Kidney (tissue), 14 donors: Measurements from ENCODE around the gene C1orf21. TPM values are rescaled to one million over a fixed set of nuclear protein-coding genes. Genes with fewer than 3 reads are reported as not detected.

Experiments
- DNase-seq, 5 donors: peaks; one replicate each; pipeline ENCODE4 v3.0.0-alpha.2; 2013 to 2020
- FAIRE-seq: peaks from 2 replicates; lab custom pipeline; 2012; peaks lifted over from hg19 to GRCh38; lab: Jason Lieb, UNC
- H3K27ac ChIP-seq, 2 donors: one replicate each; pipeline ENCODE4 v1.7.0; 2013; ENCODE audit warnings: low read depth in 2 of 2, low read length in 2 of 2, inconsistent platforms in 1 of 2
- H3K27me3 ChIP-seq: one replicate; pipeline ENCODE4 v1.7.1; 2013; ENCODE audit warnings: low read length, inconsistent platforms; ENCODE audit not compliant: control insufficient read depth, insufficient read depth
- H3K36me3 ChIP-seq, 3 donors: one replicate each; pipeline versions ENCODE4 v1.7.0 to v1.7.1; 2013; ENCODE audit warnings: low read length in 3 of 3, control low read depth in 1 of 3, inconsistent platforms in 1 of 3; ENCODE audit not compliant: insufficient read depth in 3 of 3, control insufficient read depth in 2 of 3
- H3K4me1 ChIP-seq, 3 donors: one replicate each; pipeline versions ENCODE4 v1.7.0 to v1.7.1; 2013; ENCODE audit warnings: low read length in 3 of 3, inconsistent platforms in 1 of 3, low read depth in 1 of 3; ENCODE audit not compliant: control insufficient read depth in 2 of 3, insufficient read depth in 2 of 3
- H3K4me3 ChIP-seq, 3 donors: one replicate each; pipeline versions ENCODE4 v1.7.0 to v1.8.1; 2013; ENCODE audit warnings: low read length in 3 of 3, control low read depth in 1 of 3, inconsistent platforms in 1 of 3
- H3K9ac ChIP-seq, 3 donors: one replicate each; pipeline versions ENCODE4 v1.7.0 to v1.7.1; 2013; ENCODE audit warnings: low read length in 3 of 3, control low read depth in 1 of 3, inconsistent platforms in 1 of 3
- H3K9me3 ChIP-seq, 3 donors: one replicate each; pipeline versions ENCODE4 v1.7.0 to v1.7.1; 2013; ENCODE audit warnings: low read length in 3 of 3, control low read depth in 1 of 3, inconsistent platforms in 1 of 3; ENCODE audit not compliant: control insufficient read depth in 2 of 3, insufficient read depth in 1 of 3
- intact Hi-C: fragments of 100-400 bp; cut with DNase I; formaldehyde crosslinking; loops from one replicate; pipeline ENCODE4 v1.11.1; 2022
- polyA plus RNA-seq: library from polyadenylated mRNA; stranded (reverse); fragments of 350-450 nt; fragmentation: Illumina TruSeq; extraction: RNeasy Lipid Tissue Mini Kit (QIAGEN cat#74804); gene quantifications from one replicate; pipeline ENCODE4 v1.2.3, GENCODE V29; 2014; ENCODE audit warnings: low read depth, low replicate concordance; ENCODE audit not compliant: insufficient read depth
- total RNA-seq: library from RNA; stranded (reverse); fragmentation: NEBNext Ultra II Directional; extraction: Animal tissue kit (Norgen Biotek cat#: 25700); gene quantifications from one replicate; pipeline ENCODE4 v1.2.1, GENCODE V29; 2021
- TF ChIP-seq, protein P1 (sequence below): IDR thresholded peaks from 3 replicates; pipeline ENCODE4 v1.5.1; 2012; ENCODE audit warnings: mild to moderate bottlenecking, moderate library complexity, borderline replicate concordance; ENCODE audit not compliant: insufficient read depth; ENCODE audit errors: extremely low read depth
- donor health status: control.
- donor health status: control.
- donor health status: control.
- donor health status: control.
- donor health status: control.
- donor health status: DM: yes; HTN: yes; CAD: no.
- donor health status: Normal renal cell carcinoma (clear cell type).

C1orf21 gene
- total and polyA plus RNA-seq, 2 donors from 2014 or later, result 18.3 to 18.6 TPM

DNA sequence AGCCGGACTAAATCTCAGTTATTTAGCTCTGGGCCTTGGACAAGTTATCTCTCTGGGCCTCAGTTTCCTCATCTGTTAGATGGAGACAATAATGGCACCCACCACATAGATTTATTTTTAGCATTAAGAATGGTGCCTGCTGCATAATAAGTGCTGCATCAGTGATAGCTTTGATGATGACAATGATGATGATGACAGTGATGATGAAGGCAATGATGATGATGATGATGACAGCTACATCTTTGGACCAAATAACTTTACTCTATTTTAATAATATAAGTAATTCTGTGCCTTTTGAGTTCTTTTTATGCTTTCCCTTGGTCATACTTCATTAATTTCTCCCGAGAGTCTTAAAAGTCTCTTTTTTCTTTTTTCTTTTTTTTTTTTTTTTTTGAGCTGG is 143.4 kb downstream of the C1orf21 start:
- H3K9me3 ChIP-seq, result no peaks in the 10 kb centered on the region
- FAIRE-seq, result no peak
- DNase-seq, result no peak
- H3K27me3 ChIP-seq, result no peaks in the 10 kb centered on the region
- H3K9ac ChIP-seq, result no peak overlapping the region
- H3K4me1 ChIP-seq, result no peaks in the 10 kb centered on the region
- TF ChIP-seq, protein P1, sequence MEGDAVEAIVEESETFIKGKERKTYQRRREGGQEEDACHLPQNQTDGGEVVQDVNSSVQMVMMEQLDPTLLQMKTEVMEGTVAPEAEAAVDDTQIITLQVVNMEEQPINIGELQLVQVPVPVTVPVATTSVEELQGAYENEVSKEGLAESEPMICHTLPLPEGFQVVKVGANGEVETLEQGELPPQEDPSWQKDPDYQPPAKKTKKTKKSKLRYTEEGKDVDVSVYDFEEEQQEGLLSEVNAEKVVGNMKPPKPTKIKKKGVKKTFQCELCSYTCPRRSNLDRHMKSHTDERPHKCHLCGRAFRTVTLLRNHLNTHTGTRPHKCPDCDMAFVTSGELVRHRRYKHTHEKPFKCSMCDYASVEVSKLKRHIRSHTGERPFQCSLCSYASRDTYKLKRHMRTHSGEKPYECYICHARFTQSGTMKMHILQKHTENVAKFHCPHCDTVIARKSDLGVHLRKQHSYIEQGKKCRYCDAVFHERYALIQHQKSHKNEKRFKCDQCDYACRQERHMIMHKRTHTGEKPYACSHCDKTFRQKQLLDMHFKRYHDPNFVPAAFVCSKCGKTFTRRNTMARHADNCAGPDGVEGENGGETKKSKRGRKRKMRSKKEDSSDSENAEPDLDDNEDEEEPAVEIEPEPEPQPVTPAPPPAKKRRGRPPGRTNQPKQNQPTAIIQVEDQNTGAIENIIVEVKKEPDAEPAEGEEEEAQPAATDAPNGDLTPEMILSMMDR, result no peak
- no peaks in the 10 kb centered on the region for H3K36me3 ChIP-seq
- H3K4me3 ChIP-seq, result no peak overlapping the region
- intact Hi-C loops, result no loop called here
- H3K27ac ChIP-seq, result no peak overlapping the region

DNA sequence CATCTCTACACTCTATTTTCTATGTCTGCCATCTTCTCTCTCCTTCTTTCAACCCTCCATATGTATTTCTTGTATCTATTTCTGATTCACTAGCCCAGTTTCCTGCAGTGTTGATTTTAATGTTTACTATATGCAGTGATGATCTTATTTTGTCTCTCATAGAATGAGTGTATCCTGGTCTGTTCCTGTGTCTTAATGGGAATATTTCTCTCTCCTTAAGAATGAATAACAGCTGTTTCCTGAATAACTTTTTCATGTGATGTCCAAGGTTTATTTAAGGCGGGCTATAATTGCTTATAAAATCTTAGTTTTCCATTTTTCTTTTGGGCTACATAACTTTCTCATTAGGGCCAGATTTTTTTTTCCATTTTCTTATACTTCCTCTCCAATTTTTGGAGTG is 144.5 kb downstream of the C1orf21 start:
- H3K27me3 ChIP-seq, result no peaks in the 10 kb centered on the region
- DNase-seq (no peak), FAIRE-seq (no peak)
- no peak overlapping the region for H3K4me3 ChIP-seq
- no peak overlapping the region for H3K9ac ChIP-seq
- TF ChIP-seq, protein P1, result no peak
- no peaks in the 10 kb centered on the region for H3K36me3 ChIP-seq
- H3K27ac ChIP-seq, result no peak overlapping the region
- peaks cover 0 to 4% (median 0%) of the 10 kb centered on the region in 3 donors for H3K9me3 ChIP-seq
- intact Hi-C loops, result no loop called here
- no peaks in the 10 kb centered on the region for H3K4me1 ChIP-seq

DNA sequence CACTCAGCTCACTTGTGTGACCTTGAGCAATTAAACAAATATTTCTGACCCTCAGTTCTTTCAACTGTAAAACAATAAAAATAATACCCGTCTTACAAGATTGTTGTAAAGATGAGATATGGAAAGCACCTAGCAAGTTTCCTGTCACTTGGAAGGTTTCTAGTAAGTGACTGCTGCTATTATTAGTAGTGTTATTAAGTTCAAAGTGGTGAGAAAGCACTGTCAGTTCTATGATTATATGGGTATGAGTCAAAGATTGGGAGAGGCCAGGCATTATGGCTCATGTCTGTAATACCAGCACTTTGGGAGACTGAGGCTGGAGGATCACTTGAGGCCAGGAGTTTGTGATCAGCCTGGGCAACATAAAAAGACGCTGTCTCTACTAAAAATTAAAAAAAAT is 145.4 kb downstream of the C1orf21 start:
- no peak overlapping the region for H3K27ac ChIP-seq
- FAIRE-seq, result no peak

More for the DNA sequence above, 145.4 kb downstream of the C1orf21 start:
- Histone ChIP-seq H3K4me1 (no peaks in the 10 kb centered on the region), H3K9me3 (peaks cover 0 to 6% (median 0%) of the 10 kb centered on the region in 3 donors), H3K4me3 (no peak overlapping the region), H3K9ac (no peak overlapping the region), H3K27me3 (no peaks in the 10 kb centered on the region), H3K36me3 (no peaks in the 10 kb centered on the region)
- intact Hi-C loops, result no loop called here
- TF ChIP-seq, protein P1, result no peak
- DNase-seq, result no peak
